Astrocyte of the spinal cord (primary cell): Measurements from ENCODE around the gene CKS2.

Source experiments
- DNase-seq: peaks from one replicate; pipeline ENCODE4 v3.0.0; 2011; ENCODE audit warnings: low read depth, low spot score
- H3K4me3 ChIP-seq: 2 replicates; pipeline ENCODE4 v1.5.1; 2011; ENCODE audit warnings: low read depth, mild to moderate bottlenecking, low read length, moderate library complexity
- in situ Hi-C: cut with HindIII; loops from 2 replicates; pipeline ENCODE4 v1.10.0; 2017; ENCODE audit warnings: low sequenced_read_pairs
- TF ChIP-seq, protein P1 (sequence below): IDR thresholded peaks from 2 replicates; pipeline ENCODE4 v1.5.1; 2012; ENCODE audit warnings: low read depth, mild to moderate bottlenecking, low read length, inconsistent platforms

Gene CKS2

DNA sequence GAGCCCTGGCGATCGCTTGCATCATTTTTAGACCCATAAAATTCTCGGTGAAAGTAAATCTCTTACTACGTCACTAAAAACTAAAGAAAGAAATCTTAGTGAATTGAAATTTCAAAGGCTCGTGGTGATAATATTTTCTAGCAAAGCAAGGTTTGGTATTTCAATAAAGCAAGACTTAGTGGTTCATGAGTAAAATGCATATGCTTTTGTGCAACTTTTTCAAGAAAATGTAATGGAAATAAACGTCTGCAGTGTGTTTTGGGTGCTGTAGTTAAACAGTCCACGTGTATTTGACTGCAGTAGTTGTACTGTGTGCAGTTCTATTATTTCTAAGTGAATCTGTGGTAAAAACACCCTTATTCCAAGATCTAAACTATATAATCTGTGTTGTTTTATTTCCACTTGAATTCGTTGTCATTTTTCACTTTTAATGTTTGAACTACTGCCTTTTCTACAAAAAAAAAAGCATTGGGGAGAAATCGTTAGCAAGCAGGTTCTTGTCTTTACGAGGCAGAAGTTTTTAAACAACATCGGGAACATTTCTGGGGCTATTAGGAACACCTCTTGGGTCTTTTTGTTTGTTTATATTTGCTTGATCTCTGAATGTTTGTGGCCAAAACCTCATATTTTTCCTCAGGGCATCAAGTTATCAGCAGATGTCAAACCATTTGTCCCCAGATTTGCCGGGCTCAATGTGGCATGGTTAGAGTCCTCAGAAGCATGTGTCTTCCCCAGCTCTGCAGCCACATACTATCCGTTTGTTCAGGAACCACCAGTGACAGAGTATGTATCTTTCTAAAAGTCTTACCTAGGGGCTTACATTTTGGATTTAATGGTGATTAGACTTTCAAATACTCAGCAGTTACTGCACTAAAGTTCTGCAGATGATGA, 8.3 kb downstream of the CKS2 start:
- H3K4me3 ChIP-seq: peak overlapping the region; percentile 62
- TF ChIP-seq, protein P1, sequence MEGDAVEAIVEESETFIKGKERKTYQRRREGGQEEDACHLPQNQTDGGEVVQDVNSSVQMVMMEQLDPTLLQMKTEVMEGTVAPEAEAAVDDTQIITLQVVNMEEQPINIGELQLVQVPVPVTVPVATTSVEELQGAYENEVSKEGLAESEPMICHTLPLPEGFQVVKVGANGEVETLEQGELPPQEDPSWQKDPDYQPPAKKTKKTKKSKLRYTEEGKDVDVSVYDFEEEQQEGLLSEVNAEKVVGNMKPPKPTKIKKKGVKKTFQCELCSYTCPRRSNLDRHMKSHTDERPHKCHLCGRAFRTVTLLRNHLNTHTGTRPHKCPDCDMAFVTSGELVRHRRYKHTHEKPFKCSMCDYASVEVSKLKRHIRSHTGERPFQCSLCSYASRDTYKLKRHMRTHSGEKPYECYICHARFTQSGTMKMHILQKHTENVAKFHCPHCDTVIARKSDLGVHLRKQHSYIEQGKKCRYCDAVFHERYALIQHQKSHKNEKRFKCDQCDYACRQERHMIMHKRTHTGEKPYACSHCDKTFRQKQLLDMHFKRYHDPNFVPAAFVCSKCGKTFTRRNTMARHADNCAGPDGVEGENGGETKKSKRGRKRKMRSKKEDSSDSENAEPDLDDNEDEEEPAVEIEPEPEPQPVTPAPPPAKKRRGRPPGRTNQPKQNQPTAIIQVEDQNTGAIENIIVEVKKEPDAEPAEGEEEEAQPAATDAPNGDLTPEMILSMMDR: no peak
- in situ Hi-C loops: no loop called here
- DNase-seq: no peak

DNA sequence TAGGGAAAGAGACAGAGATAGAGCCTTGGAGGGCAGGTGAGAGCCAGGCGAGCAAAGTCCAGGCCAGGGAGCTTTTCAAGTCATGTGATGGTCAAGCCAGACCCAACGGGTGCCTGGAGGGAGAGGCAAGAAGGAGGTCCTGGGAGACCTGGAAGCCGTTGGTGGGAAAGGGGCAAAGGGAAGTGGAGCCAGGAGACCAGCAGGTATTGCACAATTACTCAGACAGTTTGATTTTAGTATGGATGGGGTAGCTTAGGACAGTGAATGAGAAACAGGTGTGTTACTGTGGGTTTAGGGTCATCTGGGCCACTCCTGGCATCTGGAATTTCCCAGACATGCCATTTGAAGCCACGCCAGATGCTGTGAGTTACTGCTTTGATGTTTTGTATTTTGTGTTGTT, 12.4 kb downstream of the CKS2 start:
- TF ChIP-seq, protein P1: no peak
- in situ Hi-C loops: no loop called here
- no peak for DNase-seq
- no peak overlapping the region for H3K4me3 ChIP-seq

- no peak overlapping the region for H3K4me3 ChIP-seq
- TF ChIP-seq, protein P1: no peak
- in situ Hi-C loops: no loop called here
- no peak for DNase-seq
Observed at GRCh38 chr9:89325733-89326132, 14.7 kb downstream of the CKS2 start.

- no peak overlapping the region for H3K4me3 ChIP-seq
- DNase-seq: peak; percentile 25
- TF ChIP-seq, protein P1: no peak
- in situ Hi-C loops: no loop called here
Observed at GRCh38 chr9:89328064-89328463, 17.1 kb downstream of the CKS2 start.

DNA sequence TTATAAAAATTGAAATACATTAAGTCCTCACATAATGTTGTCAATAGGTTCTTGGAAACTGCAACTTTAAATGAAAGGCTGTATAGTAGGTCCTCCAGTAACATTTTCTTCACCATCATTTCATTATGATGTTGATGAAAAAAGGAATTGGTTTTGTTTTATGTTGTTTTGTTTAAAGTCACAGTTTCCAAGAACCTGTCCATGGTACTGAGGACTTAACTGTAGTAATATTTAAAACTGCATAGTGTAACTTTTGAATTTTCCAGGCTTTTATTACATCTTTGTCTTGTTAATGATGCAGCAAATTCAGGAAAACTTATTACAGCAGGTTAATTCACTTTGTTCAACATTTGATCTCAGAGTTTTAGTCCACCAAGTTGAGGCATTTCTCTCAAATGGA, 18.9 kb downstream of the CKS2 start:
- in situ Hi-C loops: no loop called here

GRCh38 chr9:89330513-89330912, 19.5 kb downstream of the CKS2 start:
- in situ Hi-C loops: no loop called here
- DNase-seq: no peak
- TF ChIP-seq, protein P1: no peak
- H3K4me3 ChIP-seq: no peak overlapping the region

More for the DNA sequence above, 18.9 kb downstream of the CKS2 start:
- no peak overlapping the region for H3K4me3 ChIP-seq
- TF ChIP-seq, protein P1: no peak
- no peak for DNase-seq
